GM12891 (cell line): ENCODE results near the gene CDH5.

Experiments used
- PAX5 ChIP-seq: IDR thresholded peaks from 2 replicates; pipeline ENCODE4 v1.6.1; 2011; ENCODE audit warnings: low read length, moderate library complexity, mild to moderate bottlenecking; ENCODE audit not compliant: insufficient read depth, severe bottlenecking
- POLR2A ChIP-seq: IDR thresholded peaks from 2 replicates; pipeline ENCODE4 v1.6.1; 2011; ENCODE audit warnings: low read depth, low read length, control low read depth
- POLR2AphosphoS5 ChIP-seq: IDR thresholded peaks from 2 replicates; pipeline ENCODE4 v1.6.1; 2011; ENCODE audit warnings: low read depth, low read length, control low read depth
- TAF1 ChIP-seq: IDR thresholded peaks from 2 replicates; pipeline ENCODE4 v1.6.1; 2011; ENCODE audit warnings: low read depth, low read length, control low read depth

DNA sequence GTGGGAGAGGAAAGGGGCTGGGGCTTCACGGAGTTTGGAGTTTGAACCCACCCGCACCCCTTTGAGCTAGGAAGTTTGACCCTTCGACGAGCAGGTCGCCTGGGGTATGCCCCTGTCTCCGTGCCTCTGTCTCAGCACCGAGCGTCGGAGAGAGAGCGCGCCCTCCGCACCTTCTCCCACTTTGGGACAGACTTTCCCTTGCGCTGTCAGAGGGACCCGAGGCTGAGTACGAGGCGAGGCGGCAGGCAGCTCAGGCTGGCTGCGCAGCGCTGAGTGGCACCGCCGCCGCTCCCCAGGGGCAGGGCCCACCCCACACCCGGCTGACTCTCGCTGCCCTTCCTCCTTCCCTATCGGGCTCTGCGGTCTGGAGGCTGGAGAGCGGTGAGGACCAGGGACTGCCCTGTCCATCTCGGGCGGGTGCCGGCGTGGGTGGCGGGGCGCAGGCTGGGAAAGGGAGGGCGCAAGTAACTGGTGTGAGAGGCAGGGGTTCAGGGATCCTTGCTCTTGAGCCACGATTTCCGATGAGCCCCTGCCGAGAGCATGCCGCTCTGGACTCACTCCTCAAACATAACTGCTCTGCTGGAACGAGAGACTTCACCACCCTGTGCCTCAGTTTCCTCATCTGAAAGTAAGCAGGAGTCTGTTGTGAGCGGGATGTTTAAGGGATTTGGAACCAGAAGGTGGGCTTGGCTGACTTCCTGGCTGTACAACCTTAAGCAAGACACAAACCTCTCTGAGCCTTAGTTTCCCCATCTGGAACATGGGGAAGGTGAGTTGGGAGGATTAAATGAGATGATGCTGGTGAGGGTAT is 61.6 kb downstream of the CDH5 start:
- no peak for TF ChIP-seq POLR2A
- TF ChIP-seq TAF1 = no peak
- TF ChIP-seq POLR2AphosphoS5 = no peak
- no peak for TF ChIP-seq PAX5
